Hematopoietic multipotent progenitor cell treated with erythropoietin and hydrocortisone succinate and interleukin-3 and kit ligand, for 4 days (in vitro differentiated cells): ENCODE measurements around the gene TCP11X2.
"Not testable (repeated sequence)": the region's sequence is repeated elsewhere in the genome, so short reads cannot be mapped to it uniquely, and the experiment has no call there.

Experiments used
- DNase-seq: peaks from one replicate; pipeline ENCODE4 v3.0.0-alpha.2; 2015

Gene TCP11X2

GRCh38 chrX:102471762-102472220 lies at the start of gene TCP11X2:
Gene TCP11X2, minus strand, starts transcription at chrX:102471812.
- not testable (repeated sequence) for DNase-seq

DNA sequence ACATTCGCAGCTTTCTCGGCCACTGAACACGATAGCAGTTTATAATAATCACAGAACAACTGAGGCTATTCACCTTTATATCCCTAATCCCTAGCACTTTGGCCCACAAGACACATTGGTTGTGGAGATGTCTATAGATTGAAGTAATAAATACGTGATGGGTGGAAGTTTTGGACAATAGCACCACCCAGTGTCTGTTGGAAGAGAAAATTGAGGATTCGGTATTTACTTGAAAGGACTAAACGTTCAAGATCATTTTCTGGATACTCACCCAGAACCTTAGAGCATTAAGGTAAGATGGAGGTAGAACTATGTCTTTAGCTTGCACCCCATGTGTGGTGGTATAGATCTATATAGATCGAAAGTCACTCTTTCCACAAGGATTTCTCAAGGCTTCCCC lies 45.7 kb upstream of the TCP11X2 start:
- peak; percentile 46 for DNase-seq

- peak; percentile 66 for DNase-seq
These were observed 44.6 kb upstream of the TCP11X2 start, which contains the start of gene TMSB15A for GRCh38 chrX:102515975-102516941. Gene TMSB15A, minus strand, starts transcription at chrX:102516739.

- DNase-seq, result no peak
These were observed 42.9 kb upstream of the TCP11X2 start for GRCh38 chrX:102514536-102514935.

- no peak for DNase-seq
These were observed 27.1 kb upstream of the TCP11X2 start for GRCh38 chrX:102498732-102499131.

DNA sequence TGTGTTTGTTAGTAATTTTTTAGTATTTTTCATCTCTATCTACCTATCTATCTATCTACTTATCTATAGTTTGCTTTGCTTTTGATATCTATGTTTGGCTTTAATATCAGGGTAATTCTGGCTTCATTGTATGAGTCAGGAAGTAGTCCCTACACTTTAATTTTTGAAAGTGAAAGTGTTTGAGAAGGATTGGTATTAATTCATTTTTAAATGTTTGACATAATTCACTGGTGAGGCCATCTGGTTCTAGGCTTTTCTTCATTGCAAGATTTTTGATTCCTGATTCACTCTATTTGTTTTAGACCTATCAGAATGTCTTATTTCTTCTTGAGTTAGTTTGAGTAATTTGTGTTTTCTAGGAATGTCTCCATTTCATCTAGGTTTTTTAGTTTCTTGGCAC lies 20.2 kb upstream of the TCP11X2 start:
- DNase-seq, result no peak

GRCh38 chrX:102478765-102479164 lies 7.2 kb upstream of the TCP11X2 start:
- DNase-seq, result not testable (repeated sequence)

GRCh38 chrX:102470215-102470614 lies 1.4 kb downstream of the TCP11X2 start:
- DNase-seq, result not testable (repeated sequence)

GRCh38 chrX:102458615-102459014 lies 13.0 kb downstream of the TCP11X2 start:
- not testable (repeated sequence) for DNase-seq

GRCh38 chrX:102439908-102440307 lies 31.7 kb downstream of the TCP11X2 start, which contains the start of gene NXF2B:
Gene NXF2B, minus strand, starts transcription at chrX:102440008. Its CDS starts 59,972 bp downstream, at chrX:102380036.
- not testable (repeated sequence) for DNase-seq

DNA sequence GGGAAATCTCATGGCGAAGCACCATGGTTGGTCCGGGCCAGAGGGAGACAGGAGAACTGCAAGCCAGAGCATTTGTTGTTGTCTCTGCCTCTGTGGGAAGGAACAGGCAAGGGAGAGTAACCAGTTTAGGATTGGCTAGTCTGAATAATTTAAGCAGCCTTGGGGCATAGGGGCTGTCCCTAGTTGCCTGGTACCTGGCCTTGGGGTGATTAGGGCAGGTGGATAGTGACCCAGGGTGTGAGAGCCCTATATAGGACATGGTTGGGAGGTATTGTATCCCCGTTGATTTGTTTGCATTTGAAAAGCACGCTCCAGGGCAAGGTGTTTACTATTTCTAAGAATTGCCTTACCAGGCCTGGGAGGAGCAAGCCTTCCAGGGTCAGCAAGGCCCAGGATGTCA lies 57.1 kb downstream of the TCP11X2 start:
- DNase-seq, result not testable (repeated sequence)
